ENCODE measurements around the gene MAPKAPK3. TPM values are rescaled to one million over a fixed set of nuclear protein-coding genes. Genes with fewer than 3 reads are reported as not detected.

The MAPKAPK3 gene
- total RNA-seq, 1 donor from 2014 or later, result 266 TPM

Small RNAs within 50 kb of the gene (microRNA-seq; reads per million reads assigned to microRNA genes)
- gene MIR4787, result 2.7 reads per million

Other genes with a start within 250 kb of the MAPKAPK3 start
- 1.4 TPM for gene CACNA2D2, start 113.5 kb upstream of the MAPKAPK3 start, total RNA-seq
- gene C3orf18, start 49.4 kb upstream of the MAPKAPK3 start, total RNA-seq, result 35.7 TPM
- gene HEMK1, start 47.6 kb upstream of the MAPKAPK3 start, total RNA-seq, result 14.4 TPM
- 21.1 TPM for gene CISH, start 5.4 kb upstream of the MAPKAPK3 start, total RNA-seq
- 6.1 TPM for gene DOCK3, start 57.8 kb downstream of the MAPKAPK3 start, total RNA-seq